ENCODE results near the gene DHRS3. TPM values are rescaled to one million over a fixed set of nuclear protein-coding genes. Genes with fewer than 3 reads are reported as not detected.
A peak's percentile ranks its signal among the peaks of the same experiment; 100 is the strongest.
"Not testable (repeated sequence)": the region's sequence is repeated elsewhere in the genome, so short reads cannot be mapped to it uniquely, and the experiment has no call there.

Gene DHRS3
- total RNA-seq, 1 donor from 2014 or later = 13.0 TPM

GRCh38 chr1:12527564-12527963 is 90.4 kb downstream of the DHRS3 start:
- DNase-seq (ENCODE audit: low spot score in 2 of 2) (no peak), FAIRE-seq (no peak)

- DNase-seq (ENCODE audit: low spot score in 2 of 2) (no peak), FAIRE-seq (no peak)
Observed at GRCh38 chr1:12525311-12526181, 92.5 kb downstream of the DHRS3 start.

- no peak for FAIRE-seq
- no peak for DNase-seq (ENCODE audit: low spot score in 2 of 2)
Observed at GRCh38 chr1:12524266-12524665, 93.7 kb downstream of the DHRS3 start.

- not testable (repeated sequence) for DNase-seq (ENCODE audit: low spot score in 2 of 2); FAIRE-seq
Observed at GRCh38 chr1:12522780-12523179, 95.2 kb downstream of the DHRS3 start.

GRCh38 chr1:12521096-12521495 is 96.9 kb downstream of the DHRS3 start:
- FAIRE-seq = no peak

GRCh38 chr1:12519693-12520364 is 98.2 kb downstream of the DHRS3 start:
- FAIRE-seq (no peak), DNase-seq (ENCODE audit: low spot score in 2 of 2) (no peak)

More at GRCh38 chr1:12521096-12521495, 96.9 kb downstream of the DHRS3 start:
- DNase-seq (ENCODE audit: low spot score in 2 of 2) = no peak

- DNase-seq (ENCODE audit: low spot score in 2 of 2) (peak in 1 of 2 donors; percentile 59), FAIRE-seq (no peak)
Observed at GRCh38 chr1:12518931-12519692, 98.9 kb downstream of the DHRS3 start.

Small RNAs within 50 kb of the gene (small RNA-seq; reads per million reads assigned to genes)
- gene MIR6730 (not detected), gene RNU6ATAC18P (not detected)

Other genes starting within 250 kb of the DHRS3 start
- gene AADACL4, start 25.9 kb upstream of the DHRS3 start, total RNA-seq = not detected
- gene AADACL3, start 97.9 kb upstream of the DHRS3 start, total RNA-seq = not detected
- under 0.01 TPM for gene CFAP107, start 128.0 kb upstream of the DHRS3 start, total RNA-seq
- gene PRAMEF12, start 155.5 kb upstream of the DHRS3 start, total RNA-seq = not detected
- gene PRAMEF1, start 173.2 kb upstream of the DHRS3 start, total RNA-seq = not detected
- not detected for gene PRAMEF11, start 213.2 kb upstream of the DHRS3 start, total RNA-seq
- not detected for gene HNRNPCL1, start 230.5 kb upstream of the DHRS3 start, total RNA-seq
- gene PRAMEF2, start 238.9 kb upstream of the DHRS3 start, total RNA-seq = not detected